ENCODE measurements around the gene SS18L1.

DNA sequence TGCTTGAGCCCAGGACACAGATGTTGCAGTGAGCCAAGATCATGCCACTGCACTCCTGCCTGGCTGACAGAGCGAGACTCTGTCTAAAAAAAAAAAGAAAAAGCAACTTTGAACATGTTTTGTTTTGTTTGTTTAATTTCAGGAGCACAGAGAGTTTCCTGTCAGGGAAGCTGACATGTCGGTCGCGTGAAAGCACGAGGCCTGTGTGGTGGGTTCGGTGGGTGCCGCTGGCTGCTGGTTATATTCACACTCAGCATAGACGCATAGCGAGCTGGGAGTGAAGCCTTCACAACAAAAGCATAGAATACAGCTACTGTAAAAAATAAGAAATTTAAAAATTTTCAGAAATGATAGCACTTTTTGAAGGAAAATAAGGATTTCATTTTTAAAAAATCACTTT is 53.7 kb downstream of the SS18L1 start:
- TF ChIP-seq, protein P1, sequence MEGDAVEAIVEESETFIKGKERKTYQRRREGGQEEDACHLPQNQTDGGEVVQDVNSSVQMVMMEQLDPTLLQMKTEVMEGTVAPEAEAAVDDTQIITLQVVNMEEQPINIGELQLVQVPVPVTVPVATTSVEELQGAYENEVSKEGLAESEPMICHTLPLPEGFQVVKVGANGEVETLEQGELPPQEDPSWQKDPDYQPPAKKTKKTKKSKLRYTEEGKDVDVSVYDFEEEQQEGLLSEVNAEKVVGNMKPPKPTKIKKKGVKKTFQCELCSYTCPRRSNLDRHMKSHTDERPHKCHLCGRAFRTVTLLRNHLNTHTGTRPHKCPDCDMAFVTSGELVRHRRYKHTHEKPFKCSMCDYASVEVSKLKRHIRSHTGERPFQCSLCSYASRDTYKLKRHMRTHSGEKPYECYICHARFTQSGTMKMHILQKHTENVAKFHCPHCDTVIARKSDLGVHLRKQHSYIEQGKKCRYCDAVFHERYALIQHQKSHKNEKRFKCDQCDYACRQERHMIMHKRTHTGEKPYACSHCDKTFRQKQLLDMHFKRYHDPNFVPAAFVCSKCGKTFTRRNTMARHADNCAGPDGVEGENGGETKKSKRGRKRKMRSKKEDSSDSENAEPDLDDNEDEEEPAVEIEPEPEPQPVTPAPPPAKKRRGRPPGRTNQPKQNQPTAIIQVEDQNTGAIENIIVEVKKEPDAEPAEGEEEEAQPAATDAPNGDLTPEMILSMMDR (conservative IDR thresholded peaks at IDR 0.05) = no peak
- TF ChIP-seq ZFX (IDR thresholded peaks at IDR 0.05) = no peak

Measured in C4-2B (cell line).